K562 (cell line): ENCODE data around the gene HPN. TPM values are rescaled to one million over a fixed set of nuclear protein-coding genes. Genes with fewer than 3 reads are reported as not detected.

ENCODE experiments used
- ATAC-seq: fragments of 200-7000 bp; cut with Tn5 transposase; 3 replicates; pipeline ENCODE4 v1.9.1; 2020; ENCODE audit warnings: moderate library complexity
- BruUV-seq: library from RNA; stranded (reverse); fragments of 400-500 nt; replicated peaks from 2 replicates; lab custom pipeline; 2021; lab: Mats Ljungman, UMichigan
- CTCF ChIA-PET: fragments of 300-600 bp; formaldehyde crosslinking; extraction: SDS; loops from one replicate; lab custom pipeline; 2021; ENCODE audit warnings: low intra/inter-chr PET ratio; lab: Yijun Ruan, JAX
- POLR2A ChIA-PET: fragments of 300-600, 350-650 bp; sonication (Branson Sonifier 250); formaldehyde crosslinking; extraction: SDS; loops from one replicate; lab custom pipeline; 2021; ENCODE audit warnings: antibody characterized with exemption, inconsistent platforms; lab: Yijun Ruan, JAX
- DNase-seq, 4 experiments: peaks; one replicate each; pipeline versions ENCODE4 v3.0.0 to v3.0.0-alpha.2; 2011 to 2018; ENCODE audit warnings: low spot score in 3 of 4, mixed read lengths in 3 of 4; ENCODE audit errors: extremely low read depth in 1 of 4
- FAIRE-seq: peaks from 2 replicates; lab custom pipeline; 2011; peaks lifted over from hg19 to GRCh38; lab: Jason Lieb, UNC
- H2AFZ ChIP-seq: 2 replicates; pipeline ENCODE4 v1.6.0; 2011; ENCODE audit warnings: low read depth, low read length, control low read depth, inconsistent platforms
- H3K27ac ChIP-seq: fragments of 200-600 bp; 3 replicates; pipeline ENCODE4 v1.8.0; 2011; ENCODE audit warnings: low read depth, mild to moderate bottlenecking, control low read depth, inconsistent platforms, low read length, moderate library complexity, mixed read lengths; ENCODE audit errors: extremely low read depth
- H3K27me3 ChIP-seq, 2 experiments: fragments of 300-600 bp in 1 of 2; 2 replicates in 1 of 2; 3 replicates in 1 of 2; pipeline versions ENCODE4 v1.6.0 to v1.8.0; 2011; ENCODE audit warnings: inconsistent platforms in 2 of 2, low read length in 2 of 2, mild to moderate bottlenecking in 1 of 2, mixed read lengths in 1 of 2, moderate library complexity in 1 of 2; ENCODE audit not compliant: control insufficient read depth in 2 of 2, insufficient read depth in 2 of 2
- H3K36me3 ChIP-seq: fragments of 300-600 bp; 3 replicates; pipeline ENCODE4 v1.8.0; 2011; ENCODE audit warnings: mild to moderate bottlenecking, low read length, inconsistent platforms; ENCODE audit not compliant: control insufficient read depth, insufficient read depth
- H3K4me1 ChIP-seq, 2 experiments: fragments of 200-600 bp in 1 of 2; replicated peaks in 1 of 2; 2 replicates in 1 of 2; 3 replicates in 1 of 2; pipeline versions ENCODE4 v1.5.1 to v1.8.0; 2011; ENCODE audit warnings: inconsistent platforms in 2 of 2, low read length in 2 of 2, mild to moderate bottlenecking in 1 of 2, mixed read lengths in 1 of 2, moderate library complexity in 1 of 2; ENCODE audit not compliant: control insufficient read depth in 2 of 2, insufficient read depth in 2 of 2
- H3K4me2 ChIP-seq: 2 replicates; pipeline ENCODE4 v1.6.1; 2011; ENCODE audit warnings: low read length, control low read depth, inconsistent platforms, mixed read lengths; ENCODE audit not compliant: insufficient read depth
- H3K4me3 ChIP-seq: fragments of 200-600 bp; sonication (generic), shearing (Covaris generic); 2 replicates; pipeline ENCODE4 v1.5.1; 2016; ENCODE audit warnings: control low read depth, inconsistent platforms
- H3K79me2 ChIP-seq: fragments of 200-600 bp; 3 replicates; pipeline ENCODE4 v1.8.0; 2011; ENCODE audit warnings: low read length, inconsistent platforms; ENCODE audit not compliant: control insufficient read depth, insufficient read depth
- H3K9ac ChIP-seq, 2 experiments: 2 replicates each; pipeline versions ENCODE4 v1.6.0 to v1.6.1; 2011; ENCODE audit warnings: low read depth in 2 of 2, low read length in 2 of 2, control low read depth in 1 of 2, inconsistent platforms in 1 of 2, mild to moderate bottlenecking in 1 of 2, mixed read lengths in 1 of 2; ENCODE audit not compliant: insufficient read depth in 1 of 2
- H3K9me1 ChIP-seq: one replicate; pipeline ENCODE4 v1.6.0; 2011; ENCODE audit warnings: inconsistent platforms, mild to moderate bottlenecking, low read length, moderate library complexity; ENCODE audit not compliant: control insufficient read depth, insufficient read depth
- H3K9me3 ChIP-seq: replicated peaks from 2 replicates; pipeline ENCODE4 v1.5.1; 2011; ENCODE audit warnings: low read depth, low read length, inconsistent platforms; ENCODE audit not compliant: control insufficient read depth, insufficient read depth
- H4K20me1 ChIP-seq: replicated peaks from 2 replicates; pipeline ENCODE4 v1.6.1; 2011; ENCODE audit warnings: low read length, inconsistent platforms, mixed read lengths; ENCODE audit not compliant: control insufficient read depth, insufficient read depth
- CLOCK ChIP-seq: fragments of 250-450 bp; sonication (Bioruptor Pico); IDR thresholded peaks from 2 replicates; pipeline ENCODE4 v1.4.0; 2020; ENCODE audit warnings: mild to moderate bottlenecking, moderate library complexity, borderline replicate concordance
- CTBP1 ChIP-seq: fragments of 450-650 bp; IDR thresholded peaks from 2 replicates; pipeline ENCODE4 v1.6.1; 2016; ENCODE audit warnings: borderline replicate concordance
- HDAC6 ChIP-seq: IDR thresholded peaks from 2 replicates; pipeline ENCODE4 v1.6.1; 2012; ENCODE audit warnings: low read depth, mild to moderate bottlenecking, control low read depth, inconsistent platforms, low read length, moderate library complexity
- MLX ChIP-seq, 2 experiments: fragments of 450-650 bp in 1 of 2; sonication (generic) in 1 of 2; formaldehyde crosslinking; conservative IDR thresholded peaks; 2 replicates each; pipeline versions ENCODE4 v1.4.0 to v1.8.1; 2020 to 2022; ENCODE audit warnings: mild to moderate bottlenecking in 1 of 2, missing genetic modification reagents in 1 of 2
- THRB ChIP-seq: fragments of 450-650 bp; formaldehyde crosslinking; conservative IDR thresholded peaks from 2 replicates; pipeline ENCODE4 v1.4.0; 2022; ENCODE audit warnings: mild to moderate bottlenecking, missing genetic modification characterization
- TRIM25 ChIP-seq: fragments of 450-650 bp; IDR thresholded peaks from 2 replicates; pipeline ENCODE4 v1.7.0; 2016; ENCODE audit warnings: borderline replicate concordance
- ZNF133 ChIP-seq: fragments of 250-450 bp; sonication (Bioruptor Pico); IDR thresholded peaks from 2 replicates; pipeline ENCODE4 v1.4.0; 2020; ENCODE audit warnings: mild to moderate bottlenecking
- ZNF436 ChIP-seq: fragments of 250-450, 450-650 bp; sonication (Bioruptor Pico); formaldehyde crosslinking; IDR thresholded peaks from 2 replicates; pipeline ENCODE4 v1.7.0; 2020; ENCODE audit warnings: mild to moderate bottlenecking
- WGBS: fragments of 100-300 bp; shearing (Covaris generic); methylation state at CpG from one replicate; pipeline ENCODE4 v1.1.6; 2016; ENCODE audit warnings: low coverage, mixed read lengths; ENCODE audit not compliant: insufficient coverage; ENCODE audit errors: missing lambda C conversion rate; 5-methylcytosine and 5-hydroxymethylcytosine counted together
- in situ Hi-C: fragments of 300-500 bp; cut with MboI; formaldehyde crosslinking; loops from 4 replicates; pipeline ENCODE4 v1.15.0; 2018; ENCODE audit warnings: inconsistent platforms, mixed read lengths
- intact Hi-C: fragments of 100-400 bp; cut with micrococcal nuclease; formaldehyde crosslinking; loops from 2 replicates; pipeline ENCODE4 v1.14.2; 2022
- polyA plus RNA-seq, 8 experiments: library from polyadenylated mRNA; depleted of rRNA in 4 of 8; stranded (reverse) in 5 of 8; unstranded in 3 of 8; fragments of >200 nt; fragmentation: Nextera tagmentation in 2 of 8; fragmentation: Illumina TruSeq in 1 of 8; extraction: Ambion mirVana in 2 of 8; extraction: Trizol in 1 of 8; gene quantifications; 2 replicates each; pipeline versions ENCODE4 v1.2.1 to v1.2.3, GENCODE V29; 2011 to 2014; ENCODE audit warnings: inconsistent platforms in 1 of 8, missing spikeins in 1 of 8
- total RNA-seq, 7 experiments: library from RNA; depleted of rRNA in 6 of 7; stranded (reverse); fragments of >200 nt in 6 of 7; fragmentation: Illumina TruSeq in 2 of 7; extraction: Trizol in 2 of 7; gene quantifications; 2 replicates each; pipeline versions ENCODE4 v1.2.1 to v1.2.3, GENCODE V29; 2011 to 2021; ENCODE audit warnings: low replicate concordance in 1 of 7

The HPN gene
- total and polyA plus RNA-seq, 9 of the 15 experiments (the other 6 are each of a cell fraction or from before 2014, with no cell fraction given), result 0.10 to 0.20 TPM; not detected in 7

GRCh38 chr19:35115177-35115951 is 73.8 kb downstream of the HPN start, which contains the start of gene FXYD3:
Gene FXYD3 (plus strand): TSS chr19:35115823. CDS start chr19:35119377, 3,554 bp downstream.
- in situ Hi-C loops (no loop called here), intact Hi-C loops (no loop called here)
- Histone ChIP-seq H3K9me3 (no peaks in the 10 kb centered on the region), H3K27ac (no peak within 1 kb of the TSS), H4K20me1 (no peaks in the 10 kb centered on the region), H3K27me3 (peaks cover 0 to 21% of the 10 kb centered on the region in 2 experiments; a peak in 4 of 5 replicates), H3K9ac (peak within 1 kb of the TSS in 1 of 2 experiments; percentile 36; a peak in 3 of 4 replicates), H3K36me3 (no peaks in the 10 kb centered on the region), H3K4me1 (peaks cover 12 to 54% of the 10 kb centered on the region in 2 experiments; a peak in 4 of 5 replicates), H3K4me3 (peak within 1 kb of the TSS; percentile 15; the same call in 1 of the 2 replicates), H3K4me2 (peak within 1 kb of the TSS; percentile 70), H3K79me2 (no peaks in the 10 kb centered on the region), H3K9me1 (no peaks in the 10 kb centered on the region), H2AFZ (peak within 1 kb of the TSS; percentile 90)
- TF ChIP-seq HDAC6 (no peak), MLX (CRISPR knock-in tag; conservative IDR thresholded peaks at IDR 0.05) (no peak), CLOCK (no peak), THRB (CRISPR knock-in tag) (no peak), TRIM25 (no peak), CTBP1 (0 out of 2 replicates have a peak, but pooled peaks have one; percentile 0), ZNF133 (no peak), ZNF436 (CRISPR knock-in tag) (no peak)
- 27% methylated on average over 9 of the region's 14 CpGs for WGBS
- BruUV-seq, result no TSS peak
- ChIA-PET POLR2A (interaction anchor here (0.6 kb wide), 2 partner anchors 21 to 135 kb away, joined by 3 to 4 read pairs; no protein-coding TSS in a partner anchor), CTCF (interaction anchor here (2.0 kb wide), 1 partner anchor 20 kb away, joined by 8 read pairs; the partner anchor contains the start of gene LGI4)
- ATAC-seq (no peak), DNase-seq (no peak), FAIRE-seq (no peak)
